Testis (tissue), 2 donors: ENCODE measurements around the gene SPPL3.

Source experiments
- POLR2A ChIP-seq: fragments of 450-650 bp; IDR thresholded peaks from one replicate; pipeline ENCODE4 v1.6.1; 2017; ENCODE audit warnings: antibody characterized with exemption, mild to moderate bottlenecking, moderate library complexity
- TF ChIP-seq, protein P1 (sequence below), 3 experiments: fragments of 450-650 bp in 2 of 3; fragments of 200-600 bp in 1 of 3; sonication (generic) in 1 of 3; IDR thresholded peaks; one replicate each; pipeline ENCODE4 v1.5.1; 2016 to 2019; ENCODE audit warnings: antibody characterized with exemption in 3 of 3, mild to moderate bottlenecking in 2 of 3, moderate library complexity in 1 of 3

DNA sequence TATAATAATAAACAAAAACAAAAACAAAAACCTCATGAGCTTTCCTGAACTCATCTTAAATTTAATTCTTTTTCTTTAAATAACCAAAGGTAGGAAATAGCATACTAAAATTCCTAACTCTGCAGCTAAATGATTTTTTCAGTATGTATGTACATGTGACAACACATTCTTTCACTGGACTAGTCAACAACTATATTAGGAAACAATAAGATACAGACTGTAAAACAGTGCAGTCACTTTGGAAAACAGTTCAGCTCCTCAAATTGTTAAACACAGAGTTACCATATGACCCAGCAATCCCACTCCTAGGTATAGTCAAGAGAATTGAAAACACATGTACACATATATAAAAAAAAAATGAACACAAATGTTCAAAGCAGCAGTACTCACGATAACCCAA lies 64.7 kb downstream of the SPPL3 start:
- TF ChIP-seq, protein P1, sequence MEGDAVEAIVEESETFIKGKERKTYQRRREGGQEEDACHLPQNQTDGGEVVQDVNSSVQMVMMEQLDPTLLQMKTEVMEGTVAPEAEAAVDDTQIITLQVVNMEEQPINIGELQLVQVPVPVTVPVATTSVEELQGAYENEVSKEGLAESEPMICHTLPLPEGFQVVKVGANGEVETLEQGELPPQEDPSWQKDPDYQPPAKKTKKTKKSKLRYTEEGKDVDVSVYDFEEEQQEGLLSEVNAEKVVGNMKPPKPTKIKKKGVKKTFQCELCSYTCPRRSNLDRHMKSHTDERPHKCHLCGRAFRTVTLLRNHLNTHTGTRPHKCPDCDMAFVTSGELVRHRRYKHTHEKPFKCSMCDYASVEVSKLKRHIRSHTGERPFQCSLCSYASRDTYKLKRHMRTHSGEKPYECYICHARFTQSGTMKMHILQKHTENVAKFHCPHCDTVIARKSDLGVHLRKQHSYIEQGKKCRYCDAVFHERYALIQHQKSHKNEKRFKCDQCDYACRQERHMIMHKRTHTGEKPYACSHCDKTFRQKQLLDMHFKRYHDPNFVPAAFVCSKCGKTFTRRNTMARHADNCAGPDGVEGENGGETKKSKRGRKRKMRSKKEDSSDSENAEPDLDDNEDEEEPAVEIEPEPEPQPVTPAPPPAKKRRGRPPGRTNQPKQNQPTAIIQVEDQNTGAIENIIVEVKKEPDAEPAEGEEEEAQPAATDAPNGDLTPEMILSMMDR (IDR thresholded peaks at IDR 0.05) = no peak
- no peak for TF ChIP-seq POLR2A
